Gastroesophageal sphincter (tissue), 3 donors: ENCODE data around the gene XXYLT1.

Source experiments
- POLR2A ChIP-seq, 2 donors: fragments of 450-650 bp; IDR thresholded peaks; one replicate each; pipeline ENCODE4 v1.6.1; 2017; ENCODE audit warnings: antibody characterized with exemption in 2 of 2, mild to moderate bottlenecking in 2 of 2, moderate library complexity in 1 of 2
- TF ChIP-seq, protein P1 (sequence below), 4 experiments: fragments of 200-600 bp in 2 of 4; fragments of 450-650 bp in 2 of 4; sonication (generic) in 1 of 4; IDR thresholded peaks; one replicate each; pipeline ENCODE4 v1.5.1; 2017 to 2019; ENCODE audit warnings: antibody characterized with exemption in 4 of 4, mild to moderate bottlenecking in 2 of 4, moderate library complexity in 2 of 4

DNA sequence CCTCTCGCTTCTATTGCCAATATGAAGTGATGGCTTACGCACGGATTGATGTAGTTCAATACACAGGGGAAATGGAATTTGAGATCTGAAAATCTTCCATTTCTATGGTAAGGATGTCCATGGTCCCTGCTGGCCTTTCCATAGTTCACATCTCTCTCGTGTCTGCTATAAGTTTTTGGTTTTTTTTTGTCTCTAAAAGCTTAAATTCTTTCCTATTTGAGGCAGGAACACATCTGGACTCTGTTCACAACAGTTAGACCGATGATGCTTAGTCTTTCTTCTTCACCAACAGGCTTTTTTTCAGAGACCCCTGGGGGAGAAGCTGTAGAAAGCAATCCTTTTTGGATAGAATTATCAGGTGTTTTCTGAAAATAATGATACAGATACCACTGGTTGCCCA lies 108.1 kb downstream of the XXYLT1 start:
- no peak for TF ChIP-seq POLR2A (IDR thresholded peaks at IDR 0.05)
- TF ChIP-seq, protein P1, sequence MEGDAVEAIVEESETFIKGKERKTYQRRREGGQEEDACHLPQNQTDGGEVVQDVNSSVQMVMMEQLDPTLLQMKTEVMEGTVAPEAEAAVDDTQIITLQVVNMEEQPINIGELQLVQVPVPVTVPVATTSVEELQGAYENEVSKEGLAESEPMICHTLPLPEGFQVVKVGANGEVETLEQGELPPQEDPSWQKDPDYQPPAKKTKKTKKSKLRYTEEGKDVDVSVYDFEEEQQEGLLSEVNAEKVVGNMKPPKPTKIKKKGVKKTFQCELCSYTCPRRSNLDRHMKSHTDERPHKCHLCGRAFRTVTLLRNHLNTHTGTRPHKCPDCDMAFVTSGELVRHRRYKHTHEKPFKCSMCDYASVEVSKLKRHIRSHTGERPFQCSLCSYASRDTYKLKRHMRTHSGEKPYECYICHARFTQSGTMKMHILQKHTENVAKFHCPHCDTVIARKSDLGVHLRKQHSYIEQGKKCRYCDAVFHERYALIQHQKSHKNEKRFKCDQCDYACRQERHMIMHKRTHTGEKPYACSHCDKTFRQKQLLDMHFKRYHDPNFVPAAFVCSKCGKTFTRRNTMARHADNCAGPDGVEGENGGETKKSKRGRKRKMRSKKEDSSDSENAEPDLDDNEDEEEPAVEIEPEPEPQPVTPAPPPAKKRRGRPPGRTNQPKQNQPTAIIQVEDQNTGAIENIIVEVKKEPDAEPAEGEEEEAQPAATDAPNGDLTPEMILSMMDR (IDR thresholded peaks at IDR 0.05), result no peak
